GM18507 (cell line): ENCODE results near the gene THRB.

Experiments
- DNase-seq: peaks from one replicate; pipeline ENCODE4 v3.0.0; 2011; ENCODE audit warnings: low read depth; ENCODE audit not compliant: insufficient read length; ENCODE audit errors: extremely low spot score
- FAIRE-seq: peaks from 2 replicates; lab custom pipeline; 2011; peaks lifted over from hg19 to GRCh38; lab: Jason Lieb, UNC

THRB gene

DNA sequence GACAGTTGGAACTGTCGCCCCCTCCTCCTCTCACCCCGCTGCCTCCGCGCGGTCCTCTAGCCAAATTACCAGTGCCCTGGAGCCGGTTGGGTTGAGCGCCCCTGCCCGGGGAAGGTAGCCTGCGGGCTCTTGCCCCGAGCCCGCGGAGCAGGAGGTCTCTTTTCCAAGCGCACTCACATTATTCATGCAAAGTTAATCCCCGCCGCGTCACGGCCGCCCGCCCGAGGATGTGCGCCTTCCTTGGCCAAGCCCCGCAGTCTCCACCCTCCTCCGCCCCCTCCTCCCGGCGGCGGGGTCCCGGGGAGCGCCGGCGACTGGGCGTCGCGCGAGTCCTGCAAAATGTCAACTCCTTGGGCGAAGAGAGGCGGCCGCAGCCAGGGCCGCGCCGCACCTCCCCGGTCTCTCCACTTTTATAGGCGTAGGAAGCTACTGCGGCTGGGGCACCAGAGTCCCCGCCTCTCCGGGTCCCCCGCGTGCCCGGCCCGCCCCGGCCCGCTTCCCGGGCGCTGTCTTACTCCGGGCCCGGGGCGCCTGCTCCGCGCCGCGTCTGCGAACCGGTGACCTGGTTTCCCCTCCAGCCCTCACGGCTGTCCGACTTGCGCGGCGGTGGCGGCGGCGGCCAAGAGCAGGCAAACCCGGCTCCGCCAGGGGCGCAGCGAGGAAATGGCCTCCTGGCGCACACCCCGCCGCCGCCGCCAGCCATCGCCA is at the start of gene THRB:
Gene THRB (minus strand): TSS at position 233 of the 708 bp plus-strand sequence.
- FAIRE-seq, result no peak
- no peak for DNase-seq

DNA sequence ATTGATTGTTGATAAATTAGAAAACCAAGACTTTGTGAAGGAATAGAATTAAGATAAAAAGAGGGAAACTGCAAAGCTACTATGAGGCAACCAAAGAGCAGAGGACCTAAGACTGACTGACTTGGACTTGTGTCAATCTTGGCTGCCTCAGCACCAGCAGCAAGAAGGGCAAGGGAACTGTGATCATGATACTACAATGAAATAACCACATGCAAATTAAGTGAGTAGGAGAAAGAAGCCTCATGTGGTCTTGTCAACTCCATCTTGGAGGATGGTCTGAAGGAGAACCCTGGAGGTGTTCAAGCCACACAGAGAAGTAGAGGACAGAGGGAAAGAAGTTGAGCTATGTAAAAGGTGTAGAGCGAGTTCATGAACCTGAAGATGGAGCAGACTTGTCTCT is 47.3 kb upstream of the THRB start:
- no peak for FAIRE-seq
- DNase-seq, result no peak

DNA sequence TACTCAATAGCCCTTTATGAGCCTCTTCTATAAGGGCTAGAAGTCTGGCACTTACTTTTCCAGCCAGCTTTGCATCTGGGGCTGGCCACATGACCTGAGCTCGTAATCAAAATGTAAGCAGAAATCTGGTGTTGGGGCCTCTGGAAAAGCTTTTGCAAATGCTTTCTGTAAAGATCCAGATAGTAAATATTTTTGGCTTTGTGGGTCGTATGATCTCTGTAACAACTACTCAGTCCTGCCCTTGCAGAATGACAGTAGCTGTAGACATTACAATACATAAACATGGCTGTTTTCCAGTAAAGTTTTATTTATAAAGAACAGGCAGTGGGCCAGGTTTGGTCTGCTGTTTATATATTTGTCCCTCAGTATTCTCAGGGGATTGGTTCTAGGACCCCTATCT is 46.2 kb upstream of the THRB start:
- FAIRE-seq (no peak), DNase-seq (no peak)

DNA sequence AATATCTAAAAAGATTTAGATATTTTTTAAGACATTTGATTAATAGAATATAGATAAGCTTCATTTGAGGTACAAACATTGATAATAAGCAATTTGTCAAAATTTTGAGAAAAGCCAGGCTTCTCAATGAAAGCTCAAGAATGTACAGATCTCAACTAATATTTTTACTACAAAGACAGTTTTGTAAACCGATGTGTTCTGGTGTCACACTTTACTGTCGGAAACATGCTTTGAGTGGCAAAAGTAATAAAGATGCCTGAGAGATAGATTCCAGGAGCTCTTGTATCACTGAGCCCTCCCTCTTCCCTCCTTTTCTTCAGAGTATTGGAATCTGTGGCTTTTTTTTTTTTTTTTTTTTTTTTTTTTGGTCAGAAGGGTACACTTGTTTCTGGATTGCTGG is 45.0 kb upstream of the THRB start:
- DNase-seq (no peak), FAIRE-seq (no peak)

DNA sequence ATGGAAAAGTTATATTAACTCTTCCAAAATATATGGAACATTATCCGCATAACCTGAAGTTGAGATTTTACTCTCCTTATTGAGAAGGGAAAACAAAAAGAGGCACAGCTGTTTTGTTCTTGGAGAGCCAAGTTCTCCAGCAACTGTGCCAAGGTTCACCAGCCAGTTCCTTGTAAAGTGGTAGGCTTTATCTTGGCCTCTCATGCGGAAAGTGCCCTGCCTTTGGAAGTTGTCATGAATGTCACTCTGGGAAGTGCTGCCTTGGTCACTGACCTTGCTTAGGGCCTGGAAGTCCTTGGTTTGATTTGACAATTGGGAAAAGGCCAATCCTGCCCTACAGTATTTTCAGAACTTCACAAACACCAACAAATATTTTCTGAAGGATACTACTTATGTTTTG is 44.2 kb upstream of the THRB start:
- FAIRE-seq, result no peak
- DNase-seq, result no peak

DNA sequence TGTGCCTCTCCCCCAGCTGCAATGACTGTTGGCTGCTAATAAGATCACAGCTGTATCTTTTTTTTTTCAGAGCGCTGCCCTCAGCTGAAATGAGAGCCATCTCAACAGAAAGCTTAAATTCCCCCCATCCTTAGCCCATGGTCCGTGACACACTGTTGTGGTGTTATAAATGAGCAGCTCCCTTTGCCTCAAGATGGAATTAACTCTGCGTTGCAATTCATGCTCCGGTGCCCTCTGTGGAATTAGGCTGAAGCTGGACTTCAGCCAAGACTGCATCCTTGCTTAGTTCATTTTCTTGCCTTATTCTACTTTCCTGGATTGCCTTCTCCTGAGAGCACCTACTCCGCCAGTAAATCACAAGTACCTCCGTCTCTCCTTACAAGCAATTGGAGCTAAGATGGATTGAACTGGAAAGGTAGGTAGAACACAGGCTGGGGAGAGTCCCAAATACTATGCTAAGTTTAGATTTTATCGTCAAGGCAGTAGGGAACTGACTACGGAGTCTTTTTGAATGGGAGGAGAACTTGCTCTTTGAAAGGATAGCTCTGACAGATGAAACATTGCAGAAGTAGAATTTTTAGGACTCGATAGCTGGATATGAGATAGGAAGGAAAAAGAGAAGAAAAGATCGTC is 39.0 kb upstream of the THRB start:
- DNase-seq (no peak), FAIRE-seq (no peak)

DNA sequence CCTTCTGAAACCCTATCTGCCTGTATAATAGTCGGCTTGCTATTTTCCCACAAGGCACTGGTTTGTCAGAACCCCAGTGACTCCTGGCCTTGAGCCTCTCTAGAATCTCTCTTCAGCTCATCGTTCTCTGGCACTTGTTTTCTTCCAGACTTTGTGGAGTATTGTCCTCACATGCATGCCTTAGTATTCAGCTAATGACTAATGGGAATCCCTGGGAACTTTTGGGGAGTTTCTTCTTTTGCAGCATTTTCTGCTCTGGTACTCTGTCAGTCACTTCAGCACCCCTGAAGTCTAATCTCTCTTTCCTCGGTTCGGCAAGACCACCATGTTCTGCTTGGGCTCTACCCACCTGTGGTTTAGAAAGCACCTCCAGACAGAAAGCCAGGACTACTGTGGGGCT is 35.8 kb upstream of the THRB start:
- FAIRE-seq, result no peak
- DNase-seq, result no peak

DNA sequence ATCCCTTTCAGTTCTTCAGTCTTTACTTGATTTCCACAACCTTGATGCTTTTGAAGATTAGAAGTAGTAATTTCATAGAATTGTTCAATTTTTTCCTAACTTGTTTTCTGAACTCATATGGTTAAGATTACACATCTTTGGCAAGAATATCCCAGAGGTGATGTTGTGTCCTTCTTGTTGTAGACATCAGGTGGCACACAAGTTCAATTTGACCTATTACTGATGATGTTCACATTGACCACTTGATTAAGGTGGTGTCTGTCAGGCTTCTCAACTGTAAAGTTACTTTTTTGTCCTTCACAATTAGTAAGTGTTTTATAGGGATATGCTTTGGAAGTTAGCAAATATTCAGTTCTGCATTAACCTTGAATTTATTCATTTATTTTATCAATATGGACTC is 34.6 kb upstream of the THRB start:
- DNase-seq, result no peak
- FAIRE-seq, result no peak

DNA sequence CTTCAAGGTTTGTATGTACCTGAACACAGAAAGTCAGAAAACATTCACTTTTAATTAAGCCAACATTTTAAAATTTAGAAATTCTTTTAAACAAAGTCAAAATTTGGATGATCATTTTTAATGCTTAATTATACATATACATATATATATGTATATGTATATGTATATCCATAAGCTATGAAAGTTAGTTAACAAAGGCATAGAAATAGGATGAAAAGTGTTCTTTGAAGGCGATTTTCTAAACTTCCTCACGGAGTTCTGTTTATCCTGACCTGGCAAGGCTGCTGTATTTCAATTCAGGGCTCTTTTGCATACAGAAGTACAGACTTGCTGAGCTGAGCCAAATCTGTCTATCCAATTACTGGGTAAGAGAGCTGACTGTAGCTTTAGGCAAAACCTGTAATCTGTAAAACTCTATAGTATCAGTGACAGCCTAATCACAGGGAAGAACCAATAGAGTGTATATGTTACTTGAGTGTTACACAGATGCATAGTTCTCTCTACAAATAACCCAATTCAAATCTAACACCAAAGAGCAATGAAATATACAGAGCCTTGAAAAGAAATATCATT is 32.1 kb upstream of the THRB start:
- DNase-seq, result no peak
- FAIRE-seq, result no peak

DNA sequence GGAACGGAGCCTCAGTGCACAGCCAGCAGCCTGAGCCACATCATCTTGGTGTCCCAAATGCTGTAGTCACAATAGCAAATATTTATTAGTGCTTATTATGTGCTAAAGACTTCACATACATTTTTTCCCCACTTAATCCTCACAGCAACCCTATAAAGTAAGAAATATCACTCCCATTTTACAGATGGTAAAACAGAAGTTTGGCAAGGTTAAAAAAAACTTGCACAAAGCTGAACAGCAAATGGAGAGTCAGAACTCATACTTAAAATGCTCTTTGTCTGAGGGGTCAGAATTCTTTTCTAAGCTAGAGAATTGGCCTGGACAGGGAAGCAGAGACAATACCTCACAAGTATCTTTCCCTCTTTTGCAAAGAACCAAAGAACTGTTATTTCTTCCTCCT is 30.9 kb upstream of the THRB start:
- no peak for DNase-seq
- no peak for FAIRE-seq

DNA sequence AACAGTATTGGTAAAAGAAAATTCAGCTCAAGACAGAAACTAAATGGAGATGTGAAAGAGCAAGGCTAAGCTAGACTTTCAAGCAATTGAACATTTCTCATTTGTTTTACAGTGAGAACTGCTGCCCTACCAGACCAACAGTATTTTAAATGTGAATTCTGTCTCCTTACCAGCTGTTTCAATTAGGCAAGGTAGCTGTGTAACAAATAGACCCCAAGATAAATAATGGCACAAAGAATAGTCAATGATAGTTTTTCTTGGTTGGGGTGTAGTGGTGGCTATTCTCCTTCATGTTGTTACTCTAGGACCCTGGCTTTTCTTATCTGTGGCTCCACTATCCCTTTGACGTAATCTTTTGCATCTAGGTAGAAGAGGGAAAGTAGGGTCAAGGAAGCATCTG is 30.4 kb upstream of the THRB start:
- DNase-seq (no peak), FAIRE-seq (no peak)

DNA sequence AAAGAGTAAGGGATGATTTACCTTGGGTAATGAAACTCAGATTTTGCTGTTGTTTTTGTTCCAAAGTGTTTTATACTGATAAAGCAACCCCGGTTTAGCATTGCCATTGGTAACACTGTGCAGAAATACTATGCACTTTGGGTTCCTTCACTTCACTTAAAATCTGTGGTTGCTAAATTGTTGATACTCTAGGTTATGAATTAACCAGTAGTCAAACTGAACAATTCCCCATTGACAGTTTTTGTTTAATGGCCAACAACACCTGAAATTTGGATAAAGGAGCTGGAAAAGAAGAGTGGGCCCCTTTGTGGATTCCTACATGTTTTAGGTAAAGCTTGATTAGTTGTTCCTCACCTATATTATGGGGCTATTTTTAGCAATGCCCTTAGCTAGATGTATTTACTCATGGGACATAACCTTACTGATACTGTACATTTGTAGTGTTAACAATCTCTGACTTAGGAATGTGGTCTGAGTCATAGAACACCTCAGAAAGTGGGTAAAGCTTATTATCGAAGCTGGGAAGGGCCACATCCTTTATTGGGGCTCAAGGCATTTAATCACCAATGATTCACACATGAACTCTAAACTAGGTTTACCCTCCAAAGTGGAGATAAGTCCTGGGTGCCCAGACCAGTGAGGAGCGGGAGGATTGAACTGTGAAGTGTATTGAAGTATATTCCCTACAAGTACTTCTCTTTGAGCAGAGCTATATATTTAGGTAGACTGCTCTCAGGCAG is 29.5 kb upstream of the THRB start:
- no peak for FAIRE-seq

DNA sequence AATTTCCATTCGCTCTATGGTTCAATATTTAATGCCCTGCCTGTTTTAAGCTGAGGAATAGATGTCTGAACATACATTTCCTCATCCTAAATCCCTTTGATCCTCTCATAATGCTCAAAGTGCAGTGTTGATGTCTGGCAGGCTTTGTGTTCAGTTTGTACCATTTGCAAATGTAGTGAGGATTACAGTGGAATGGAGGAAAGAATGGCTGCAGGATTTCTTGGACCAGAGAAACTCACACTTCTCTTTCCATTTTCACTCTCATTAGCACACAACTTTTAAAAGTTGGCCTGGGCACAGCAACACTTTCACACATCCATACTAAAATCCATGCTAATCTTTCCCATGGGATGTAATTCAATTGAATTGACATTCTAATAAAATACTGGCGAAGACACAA is 28.6 kb upstream of the THRB start:
- no peak for DNase-seq
- no peak for FAIRE-seq

More for the DNA sequence above, 29.5 kb upstream of the THRB start:
- no peak for DNase-seq

DNA sequence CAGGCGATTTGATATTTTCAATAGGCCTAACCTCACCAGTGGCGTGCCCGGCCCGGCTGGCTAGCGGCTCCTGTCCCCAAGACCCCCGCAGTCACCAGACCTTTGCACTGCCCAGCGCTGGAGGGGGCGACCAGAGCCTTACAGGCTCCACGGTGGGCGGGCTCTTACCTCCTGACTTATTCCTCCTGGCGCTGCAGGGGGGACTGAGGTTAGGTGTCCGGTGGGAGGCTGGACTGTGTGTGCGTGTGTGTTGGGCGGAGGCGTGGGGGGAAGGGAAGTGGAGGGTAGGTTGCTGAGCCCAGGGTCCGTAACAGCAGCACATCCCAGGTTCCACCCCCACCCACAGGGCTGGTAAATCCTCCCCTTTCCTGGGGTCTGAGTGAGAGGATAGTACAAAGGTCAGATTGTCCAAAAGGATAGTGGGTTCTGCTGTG is 27.5 kb upstream of the THRB start:
- DNase-seq, result no peak
- FAIRE-seq, result no peak

DNA sequence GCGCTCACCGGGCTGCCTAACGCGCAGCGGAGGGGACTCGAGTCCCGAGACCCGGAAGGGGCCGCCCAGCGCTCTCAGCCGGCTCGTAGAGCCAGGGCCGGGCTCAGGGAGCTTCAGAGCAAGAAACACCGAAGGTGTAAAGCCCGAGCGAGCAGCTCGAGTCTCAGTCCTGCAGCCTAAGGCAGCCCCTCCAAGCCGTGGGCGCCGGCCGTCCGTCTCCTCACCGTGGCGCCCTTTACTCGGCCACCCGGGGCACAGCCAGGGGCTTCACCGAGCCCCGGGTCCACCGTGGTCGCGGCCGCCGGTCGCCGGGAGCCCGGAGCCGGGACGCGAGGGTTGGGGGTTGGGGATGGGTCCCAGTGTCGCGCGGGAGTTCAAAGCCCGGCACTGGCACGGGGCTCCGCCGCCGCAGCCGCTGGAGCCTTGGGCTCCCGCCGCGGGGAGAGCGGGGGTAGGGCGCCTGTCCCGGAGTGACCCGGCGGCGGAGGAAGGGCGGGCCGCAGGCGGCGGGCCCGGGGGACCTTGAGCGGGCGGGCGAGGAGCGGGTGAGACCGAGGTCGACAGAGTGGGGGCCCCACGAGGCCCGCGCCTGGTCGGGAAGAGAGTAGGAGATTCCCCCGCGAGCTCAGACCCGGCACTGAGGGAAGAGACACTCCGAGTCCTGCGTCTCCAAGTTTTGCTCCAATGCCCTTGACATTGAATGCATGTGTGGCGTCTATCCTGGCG is 26.9 kb upstream of the THRB start:
- DNase-seq (no peak), FAIRE-seq (no peak)

DNA sequence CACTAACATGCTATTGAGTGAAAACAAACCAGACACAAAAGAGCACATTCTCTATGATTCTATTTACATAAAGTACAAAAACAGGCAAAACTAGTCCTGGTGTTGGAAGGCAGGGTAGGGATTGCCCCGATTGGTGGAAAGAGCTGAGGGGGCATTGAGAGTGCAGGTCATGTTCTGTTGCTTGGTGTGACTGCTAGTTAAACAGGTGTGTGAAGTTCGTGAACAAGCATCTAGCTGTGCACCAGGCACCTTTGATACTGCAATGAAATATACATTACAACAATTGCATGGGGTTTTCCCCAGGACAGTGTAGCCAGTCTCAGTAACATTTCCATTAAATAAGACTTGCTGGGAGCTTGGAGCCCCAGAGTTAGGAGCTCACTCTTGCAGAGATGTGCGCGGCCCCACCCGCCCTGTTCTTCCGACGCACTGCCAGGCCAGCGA is 26.3 kb upstream of the THRB start:
- DNase-seq (no peak), FAIRE-seq (no peak)

DNA sequence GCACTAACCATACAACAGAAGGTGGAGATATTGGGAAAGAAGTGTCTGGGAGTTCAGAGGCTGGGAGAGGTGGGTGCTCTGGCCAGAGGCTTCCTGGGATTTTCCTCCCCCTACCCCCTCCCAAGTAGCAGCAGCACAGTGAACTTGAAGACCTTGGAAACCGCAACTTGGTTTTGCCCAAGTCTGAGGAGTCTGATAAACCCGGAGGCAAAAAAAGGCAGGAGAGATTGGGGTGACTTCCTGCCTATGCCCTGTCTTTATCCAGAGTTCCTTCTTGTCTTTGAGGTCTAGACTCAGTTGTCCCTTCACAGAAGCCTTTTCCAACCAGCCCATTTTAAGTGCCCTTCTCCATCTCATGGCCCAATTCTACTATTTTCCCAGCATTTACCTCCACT is 25.4 kb upstream of the THRB start:
- DNase-seq (no peak), FAIRE-seq (no peak)

DNA sequence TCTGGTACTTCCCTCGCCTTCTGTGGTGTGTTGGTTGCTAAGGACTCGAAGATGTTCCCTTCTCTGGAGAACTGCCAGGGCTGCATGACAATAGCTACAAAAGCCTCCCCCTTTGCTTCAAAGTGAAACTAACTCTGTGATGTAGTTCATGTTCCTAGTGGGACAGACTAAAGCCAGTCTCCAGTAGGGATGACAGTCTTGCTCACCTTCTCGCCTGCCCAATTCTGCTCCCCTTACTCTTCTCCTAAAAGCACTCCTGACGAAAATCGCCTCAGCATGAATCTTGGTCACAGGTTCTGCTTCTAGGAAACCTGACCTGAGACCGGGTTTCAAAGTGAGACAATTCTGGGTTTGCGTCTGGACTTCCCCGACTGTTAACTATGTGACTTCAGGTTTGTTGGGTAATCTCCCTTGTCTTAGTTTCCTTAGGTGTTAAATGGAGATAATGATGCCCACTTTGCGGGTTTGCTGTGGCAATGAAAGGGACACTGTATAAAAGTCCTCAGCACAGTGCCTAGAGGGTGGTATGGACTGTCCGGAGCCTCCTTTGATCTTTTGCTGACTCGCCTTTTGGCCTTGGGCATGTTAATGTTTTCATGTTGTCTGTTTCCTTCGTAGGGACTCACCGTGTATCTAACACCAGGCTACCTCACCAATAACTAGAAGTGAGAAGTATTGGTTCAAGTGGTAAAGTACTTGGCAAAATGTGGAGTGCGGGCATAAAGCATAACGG is 24.9 kb upstream of the THRB start:
- no peak for FAIRE-seq

DNA sequence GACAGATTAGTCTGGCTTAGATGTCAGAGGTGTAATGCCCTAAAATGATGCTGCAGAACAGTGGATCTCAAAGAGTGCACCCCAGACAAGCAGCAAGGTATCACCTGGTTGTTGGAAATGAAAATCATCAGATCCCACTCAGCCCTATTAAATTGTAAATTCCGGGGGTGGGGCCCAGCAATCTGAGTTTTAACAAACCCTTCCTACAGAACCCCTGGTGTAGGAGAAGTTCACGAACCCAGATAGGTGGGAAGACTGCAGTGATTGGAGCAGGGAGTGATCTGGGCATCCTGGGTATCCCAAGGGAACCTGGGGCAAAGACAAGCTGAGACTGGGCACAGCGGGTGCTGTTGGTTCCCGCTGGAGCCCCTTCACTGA is 24.3 kb upstream of the THRB start:
- FAIRE-seq, result no peak
- no peak for DNase-seq

More for the DNA sequence above, 24.9 kb upstream of the THRB start:
- no peak for DNase-seq
